NCI-H146 treated with DMSO at 0.1 percent for 48 hours (cell line): ENCODE data around the gene SCYL2.
"Not testable (repeated sequence)": the region's sequence is repeated elsewhere in the genome, so short reads cannot be mapped to it uniquely, and the experiment has no call there.

Source experiments
- DNase-seq: peaks from one replicate; lab custom pipeline; 2025; ENCODE audit not compliant: unreplicated experiment; lab: John Stamatoyannopoulos, UW

The SCYL2 gene

DNA sequence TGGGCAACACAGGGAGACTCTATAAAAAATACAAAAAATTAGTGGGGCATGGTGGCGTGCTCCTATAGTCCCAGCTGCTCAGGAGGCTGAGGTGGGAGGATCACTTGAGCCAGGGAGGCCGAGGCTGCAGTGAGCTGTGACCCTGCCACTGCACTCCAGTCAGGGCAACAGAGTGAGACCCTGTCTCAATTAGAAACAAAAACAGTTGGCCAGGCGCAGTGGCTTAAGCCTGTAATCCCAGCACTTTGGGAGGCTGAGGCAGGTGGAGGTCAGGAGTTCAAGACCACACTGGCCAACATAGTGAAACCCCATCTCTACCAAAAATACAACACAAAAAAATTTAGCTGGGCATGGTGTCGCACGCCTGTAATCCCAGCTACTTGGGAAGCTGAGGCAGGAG, 1.9 kb upstream of the SCYL2 start:
- DNase-seq: not testable (repeated sequence)

DNA sequence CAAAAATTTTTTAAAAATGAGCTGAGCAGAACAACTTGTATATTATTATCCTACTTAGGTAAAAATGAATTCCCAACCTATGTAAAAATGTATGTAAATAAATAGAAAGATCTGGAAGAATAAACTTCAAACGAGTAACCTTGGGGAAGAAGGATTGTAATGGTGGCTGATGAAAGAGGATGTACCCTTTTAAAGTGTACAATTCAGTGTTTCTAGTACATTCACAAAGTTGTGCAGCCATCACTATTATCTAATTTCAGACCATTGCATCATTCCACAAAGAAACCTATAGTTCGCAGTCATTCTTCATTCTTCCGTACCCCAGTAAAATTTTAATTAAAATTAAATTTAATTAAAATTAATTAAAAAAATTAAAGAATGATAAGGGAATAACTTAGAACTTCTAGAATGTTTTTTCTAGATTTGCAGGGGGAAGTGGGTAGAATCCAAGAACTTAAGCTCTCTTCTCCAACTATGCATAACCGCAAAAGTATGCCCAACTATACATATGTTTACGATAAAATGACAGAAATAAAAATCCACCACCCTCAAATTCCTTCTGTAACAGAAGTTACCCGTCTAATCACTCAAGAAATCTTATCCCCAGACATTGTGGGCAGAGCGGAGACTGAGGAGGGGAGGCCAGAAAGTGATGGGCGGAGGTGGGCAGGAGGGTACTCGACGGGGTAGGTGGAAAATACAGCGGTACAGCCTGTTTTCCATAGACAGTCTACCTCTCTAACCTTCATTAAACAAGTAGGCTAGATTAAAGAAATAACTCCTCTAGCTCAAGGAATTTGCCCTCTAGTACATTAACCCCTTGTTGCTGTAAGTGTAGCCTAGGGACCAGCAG, 1.0 kb upstream of the SCYL2 start:
- no peak for DNase-seq

DNA sequence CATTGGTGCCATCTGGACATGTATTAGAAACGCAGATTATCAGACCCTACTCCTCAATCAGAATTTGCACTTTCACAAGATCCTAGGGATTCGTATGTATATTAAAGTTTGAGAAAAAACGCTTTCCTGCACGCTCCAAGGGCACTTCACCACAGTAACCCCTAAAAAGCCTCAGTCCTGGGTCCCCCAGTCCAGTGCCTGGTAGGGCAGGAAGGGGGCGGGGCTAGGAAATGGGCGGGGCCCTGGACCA, 467 bp upstream of the SCYL2 start:
- DNase-seq: no peak

DNA sequence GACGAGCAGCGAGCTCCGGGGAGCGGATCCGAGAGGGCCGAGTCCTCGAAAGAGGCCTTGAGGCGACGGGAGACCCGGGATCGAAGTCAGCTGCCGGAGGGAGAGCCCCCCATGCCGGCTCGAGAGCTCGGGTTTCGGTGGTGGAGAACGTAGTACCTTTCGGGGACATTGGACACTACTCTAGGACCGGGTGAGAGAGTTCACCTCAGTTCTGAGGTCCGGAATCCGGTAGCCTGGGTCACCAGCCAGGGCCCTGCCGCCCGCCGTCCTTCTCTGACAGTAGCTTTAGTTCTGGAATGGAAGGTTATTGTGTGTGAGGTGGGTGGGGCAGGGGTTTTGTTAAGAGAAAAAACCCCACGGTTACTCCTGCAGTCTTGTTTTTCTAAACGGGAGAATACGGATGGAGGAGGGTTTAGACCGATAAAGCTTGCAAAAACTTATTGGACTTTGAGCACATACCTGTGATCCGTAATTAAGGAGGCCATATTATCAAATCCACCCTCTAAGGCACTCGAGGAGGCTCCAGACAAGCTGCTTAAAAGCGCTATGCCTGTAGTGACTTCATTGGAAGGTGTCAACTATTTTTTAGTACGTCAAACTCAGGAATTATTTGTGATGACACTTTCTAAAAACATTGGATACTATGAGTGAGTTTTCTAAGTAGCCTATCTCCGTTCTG, 765 bp downstream of the SCYL2 start:
- DNase-seq: no peak

DNA sequence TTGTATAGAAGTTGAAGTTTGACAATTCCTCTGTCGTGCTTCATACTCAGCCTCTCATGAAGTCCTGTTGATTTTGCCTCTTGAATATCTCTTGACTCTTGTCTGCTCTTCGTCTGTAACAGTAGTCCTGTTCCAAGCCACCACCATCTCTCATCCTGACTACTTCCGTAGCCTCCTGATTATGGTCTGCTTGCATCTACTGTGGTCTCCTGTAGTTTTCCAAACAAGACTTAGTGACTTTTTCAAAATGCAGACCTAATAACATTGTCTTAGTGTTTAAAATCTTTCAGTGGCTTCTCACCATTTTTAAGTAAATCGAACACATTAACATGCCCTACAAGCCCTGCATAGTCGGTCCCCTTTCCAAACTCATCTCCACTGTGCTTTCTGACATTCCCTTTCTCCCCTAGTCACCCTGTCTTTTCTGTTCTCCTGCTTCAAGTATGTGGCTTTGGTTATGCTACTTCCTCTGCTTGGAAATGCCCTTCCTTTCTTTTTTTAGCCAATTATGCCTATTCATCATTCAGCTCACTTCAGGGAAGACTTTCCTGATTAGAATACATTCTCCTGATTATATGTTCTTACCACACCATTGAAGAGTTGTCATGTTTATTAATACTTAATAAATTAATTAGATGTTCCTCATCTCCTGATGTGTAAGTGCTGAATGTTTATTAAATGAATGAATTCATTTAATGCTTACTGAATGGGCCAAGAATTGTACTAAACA, 2.0 kb downstream of the SCYL2 start:
- DNase-seq: no peak

DNA sequence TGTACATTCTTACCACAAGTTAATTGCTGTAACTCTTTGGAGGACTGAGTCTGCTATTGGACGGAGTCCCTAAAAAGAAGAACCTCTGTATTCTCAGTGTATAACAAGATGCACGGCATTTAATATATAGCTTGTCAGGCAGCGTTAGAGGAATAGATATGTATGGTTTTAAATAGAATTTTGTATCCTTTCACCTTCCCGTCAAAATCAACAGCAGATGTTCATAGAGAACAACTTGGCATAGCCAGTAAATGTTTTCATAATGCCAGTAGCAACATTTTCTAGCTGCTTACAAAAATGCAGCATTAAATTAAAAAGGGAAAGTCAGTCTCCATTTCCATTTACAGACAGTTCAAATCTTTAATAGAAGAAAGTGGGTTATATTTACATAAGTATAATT, 6.8 kb downstream of the SCYL2 start:
- DNase-seq: no peak

DNA sequence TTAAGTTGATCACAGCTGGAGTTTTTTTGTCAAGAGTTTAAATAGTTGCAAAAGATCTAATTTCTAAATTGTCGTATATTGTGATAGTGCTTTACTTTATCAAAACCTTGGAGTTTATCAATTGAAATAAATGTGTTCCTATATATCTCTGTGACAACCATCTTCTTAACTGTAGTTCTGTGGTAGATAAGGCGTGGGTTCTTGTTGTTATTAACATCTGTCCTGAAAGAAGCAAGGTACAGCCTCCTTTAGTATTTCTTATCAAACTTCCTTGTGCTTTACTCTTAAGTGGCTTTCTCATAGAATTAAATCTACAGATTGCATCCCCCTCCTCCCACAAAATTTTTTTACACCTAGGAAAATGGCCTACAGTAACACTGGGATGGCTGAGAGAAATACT, 7.3 kb downstream of the SCYL2 start:
- no peak for DNase-seq

DNA sequence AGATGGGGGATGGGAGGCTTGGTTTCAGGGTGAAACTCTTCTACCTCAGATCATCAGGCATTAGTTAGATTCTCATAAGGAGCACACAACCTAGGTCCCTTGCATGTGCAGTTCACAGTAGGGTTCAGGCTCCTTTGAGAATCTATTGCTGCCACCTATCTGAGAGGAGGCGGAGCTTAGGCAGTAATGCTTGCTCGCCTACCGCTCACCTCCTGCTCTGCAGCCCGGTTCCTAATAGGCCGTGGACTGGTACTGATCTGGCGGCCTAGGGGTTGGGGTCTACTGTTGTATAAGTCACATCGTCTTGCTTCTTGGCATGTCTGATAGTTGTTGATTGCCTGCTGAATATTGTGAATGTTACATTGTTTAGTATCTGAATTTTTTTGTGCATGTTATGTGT, 12.2 kb downstream of the SCYL2 start:
- no peak for DNase-seq

DNA sequence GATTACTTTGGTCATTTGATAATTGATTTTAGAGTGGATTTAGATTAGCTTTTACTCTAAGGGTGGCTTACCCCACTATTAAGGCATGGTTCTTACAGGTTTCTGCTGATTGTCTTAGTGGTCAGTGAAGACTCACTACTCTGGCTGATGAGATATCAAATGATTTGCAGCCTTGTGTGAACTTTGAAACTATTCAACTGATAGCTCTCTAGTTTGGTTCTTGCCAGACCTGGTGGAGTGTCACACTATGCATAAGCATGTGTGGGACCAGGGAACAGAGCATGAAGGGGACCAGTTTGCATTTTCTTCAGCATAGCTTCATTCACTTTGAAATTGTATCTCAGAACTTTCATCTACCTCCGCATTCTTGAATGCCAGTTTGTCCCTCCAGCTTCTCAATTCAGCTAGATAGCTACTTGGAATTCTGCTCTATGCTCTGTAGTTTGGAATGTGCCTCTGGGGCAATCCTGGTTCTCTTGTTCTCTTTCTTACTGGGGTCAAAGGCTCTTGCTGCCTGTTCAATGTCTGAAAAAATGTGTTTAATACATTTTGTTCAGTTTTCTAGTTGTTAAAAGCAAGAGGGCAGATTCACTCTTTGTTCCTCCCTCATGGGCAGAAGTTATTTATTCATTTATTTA, 12.7 kb downstream of the SCYL2 start:
- DNase-seq: no peak

DNA sequence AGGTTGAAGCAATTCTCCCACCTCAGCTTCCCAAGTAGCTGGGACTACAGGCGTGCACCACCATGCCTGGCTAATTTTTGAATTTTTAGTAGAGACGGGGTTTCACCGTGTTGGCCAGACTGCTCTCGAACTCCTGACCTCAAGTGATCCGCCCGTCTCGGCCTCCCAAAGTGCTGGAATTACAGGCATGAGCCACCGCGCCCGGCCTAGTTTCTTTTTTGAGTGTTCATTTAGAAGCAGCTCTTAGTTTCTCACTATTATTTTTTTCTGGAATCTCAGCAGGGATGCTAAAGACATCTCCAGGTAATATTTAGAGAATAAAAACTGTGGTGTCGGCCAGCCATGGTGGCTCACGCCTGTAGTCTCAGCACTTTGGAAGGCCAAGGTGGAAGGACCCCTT, 17.6 kb downstream of the SCYL2 start:
- DNase-seq: not testable (repeated sequence)

DNA sequence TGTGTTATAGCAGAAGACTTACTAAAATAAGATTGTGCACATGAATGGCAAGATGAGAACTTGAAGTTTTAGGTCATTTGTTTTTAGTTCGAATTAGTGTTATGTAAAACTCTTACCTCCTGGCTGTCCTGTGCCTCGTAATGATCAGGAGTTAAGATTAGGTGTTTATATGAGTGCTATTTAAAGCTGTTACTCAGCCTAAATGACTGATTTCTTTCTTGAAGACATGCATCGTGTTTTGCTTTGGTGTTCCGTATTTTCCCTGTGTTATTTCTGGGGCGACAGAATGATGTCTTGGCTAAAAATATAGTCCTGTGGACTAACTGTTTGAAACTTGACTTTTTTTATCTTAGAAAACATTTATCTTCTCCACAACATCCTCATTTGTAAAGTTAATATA, 22.1 kb downstream of the SCYL2 start:
- no peak for DNase-seq

DNA sequence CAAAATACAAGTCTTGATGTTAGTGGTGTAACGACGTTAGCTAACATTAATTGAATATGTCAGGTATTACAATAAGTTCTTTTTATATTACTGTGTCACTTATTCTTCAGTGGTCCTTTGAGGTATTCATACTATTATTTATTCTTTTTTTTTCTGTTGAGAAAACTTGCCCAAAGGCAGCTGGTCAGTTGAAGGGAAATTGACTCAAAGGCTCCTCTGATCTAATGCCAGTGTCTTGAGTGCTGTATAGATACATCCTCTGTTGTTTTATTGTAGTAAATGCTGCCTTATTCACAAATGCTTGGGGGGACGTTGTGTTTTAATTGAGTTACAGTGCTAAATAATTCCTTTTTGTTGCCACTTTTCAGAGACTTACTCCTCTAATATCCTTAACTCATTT, 23.0 kb downstream of the SCYL2 start:
- DNase-seq: no peak

DNA sequence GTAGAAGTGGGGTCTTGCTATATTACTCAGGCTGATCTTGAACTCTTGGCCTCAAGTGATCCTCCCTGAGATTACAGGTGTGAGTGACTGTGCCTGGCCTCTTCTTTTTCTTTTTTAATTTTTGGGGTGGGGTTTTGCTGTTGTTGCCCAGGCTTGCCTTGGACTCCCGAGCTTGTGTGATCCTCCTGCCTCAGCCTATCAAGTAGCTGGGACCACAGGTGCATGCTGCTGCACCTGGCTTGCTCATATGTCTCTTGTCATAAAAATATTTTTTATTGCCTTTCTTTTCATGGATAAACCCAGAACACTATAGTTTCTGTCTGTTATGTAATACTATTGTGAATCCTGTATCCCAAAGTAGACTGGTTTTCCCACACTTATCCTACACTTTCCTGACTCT, 26.0 kb downstream of the SCYL2 start:
- no peak for DNase-seq

DNA sequence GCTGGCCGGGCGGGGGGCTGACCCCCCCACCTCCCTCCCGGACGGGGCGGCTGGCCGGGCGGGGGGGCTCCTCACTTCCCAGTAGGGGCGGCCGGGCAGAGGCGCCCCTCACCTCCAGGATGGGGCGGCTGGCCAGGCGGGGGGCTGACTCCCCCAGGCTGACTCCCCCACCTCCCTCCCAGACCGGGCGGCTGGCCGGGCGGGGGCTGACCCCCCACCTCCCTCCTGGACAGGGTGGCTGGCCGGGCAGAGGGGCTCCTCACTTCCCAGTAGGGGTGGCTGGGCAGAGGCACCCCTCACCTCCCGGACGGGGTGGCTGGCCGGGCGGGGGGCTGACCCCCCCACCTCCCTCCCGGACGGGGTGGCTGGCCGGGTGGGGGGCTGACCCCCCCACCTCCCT, 27.4 kb downstream of the SCYL2 start:
- DNase-seq: not testable (repeated sequence)

DNA sequence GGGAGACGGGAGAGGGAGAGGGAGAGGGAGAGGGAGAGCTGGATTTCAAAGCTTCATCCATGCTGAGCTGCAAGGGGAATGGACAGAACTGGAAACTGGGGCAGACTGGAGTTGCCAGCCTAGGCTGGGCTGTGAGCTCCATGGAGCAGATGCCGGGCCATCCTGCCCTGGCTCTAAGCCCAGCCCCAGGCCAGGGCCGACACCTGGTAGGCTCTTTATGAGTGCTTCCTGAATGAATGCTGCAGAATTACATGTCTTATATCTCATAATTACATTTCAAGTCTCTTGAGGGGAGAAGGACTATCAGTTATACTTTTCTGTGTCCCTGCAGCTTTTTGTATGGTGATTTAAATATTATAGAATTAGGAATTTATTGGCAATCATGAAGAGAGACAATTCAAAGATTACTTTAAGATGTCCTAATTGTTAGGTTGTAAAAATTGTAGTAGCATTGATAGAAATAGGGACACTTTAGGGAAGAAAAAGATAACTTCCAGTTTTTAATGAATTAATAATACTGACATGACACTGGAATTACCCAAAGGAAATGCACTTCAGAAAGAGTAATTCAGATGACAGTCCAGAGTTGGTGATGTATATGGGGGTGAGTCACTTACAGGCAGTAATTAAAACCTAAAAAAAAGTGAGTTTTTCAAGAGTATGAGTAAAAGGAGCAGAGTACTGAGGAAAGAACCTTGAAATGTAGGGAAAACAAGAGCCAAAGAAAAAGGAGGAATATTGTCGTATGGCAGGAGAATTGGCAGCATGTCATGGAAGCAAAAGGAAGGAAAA, 29.0 kb downstream of the SCYL2 start:
- no peak for DNase-seq

DNA sequence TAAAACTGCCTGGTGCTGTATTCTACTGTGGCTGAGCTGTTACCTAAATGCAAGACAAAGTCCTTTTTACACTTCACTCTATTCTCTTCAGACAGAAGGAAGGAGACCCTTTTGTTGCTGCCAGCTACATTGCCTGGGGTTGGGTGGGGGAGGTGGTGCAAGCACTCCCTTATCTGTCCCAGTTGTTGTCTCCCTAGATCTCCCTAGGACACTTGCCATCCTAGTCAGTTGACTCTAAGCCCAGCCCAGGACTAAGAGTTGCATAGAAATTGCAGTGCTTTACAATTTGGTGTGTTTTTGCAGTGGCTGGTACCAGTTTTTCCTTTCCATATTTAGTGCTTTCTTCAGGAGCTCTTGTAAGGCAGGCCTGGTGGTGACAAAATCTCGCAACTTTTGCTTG, 35.1 kb downstream of the SCYL2 start:
- DNase-seq: no peak

DNA sequence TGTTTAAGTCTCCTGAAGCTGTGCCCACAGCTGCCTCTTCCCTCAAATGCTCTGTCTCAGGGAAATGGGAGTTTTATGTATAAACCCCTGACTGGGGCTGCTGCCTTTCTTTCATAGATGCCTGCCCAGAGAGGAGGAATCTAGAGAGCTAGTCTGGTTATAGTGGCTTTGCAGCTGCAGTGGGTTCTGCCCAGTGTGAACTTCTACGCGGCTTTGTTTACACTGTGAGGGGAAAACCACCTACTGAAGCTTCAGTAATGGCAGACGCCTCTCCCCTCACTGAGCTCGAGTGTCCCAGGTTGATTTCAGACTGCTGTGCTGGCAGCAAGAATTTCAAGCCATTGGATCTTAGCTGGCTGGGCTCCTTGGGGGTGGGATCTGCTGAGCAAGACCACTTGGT, 36.9 kb downstream of the SCYL2 start:
- DNase-seq: no peak

DNA sequence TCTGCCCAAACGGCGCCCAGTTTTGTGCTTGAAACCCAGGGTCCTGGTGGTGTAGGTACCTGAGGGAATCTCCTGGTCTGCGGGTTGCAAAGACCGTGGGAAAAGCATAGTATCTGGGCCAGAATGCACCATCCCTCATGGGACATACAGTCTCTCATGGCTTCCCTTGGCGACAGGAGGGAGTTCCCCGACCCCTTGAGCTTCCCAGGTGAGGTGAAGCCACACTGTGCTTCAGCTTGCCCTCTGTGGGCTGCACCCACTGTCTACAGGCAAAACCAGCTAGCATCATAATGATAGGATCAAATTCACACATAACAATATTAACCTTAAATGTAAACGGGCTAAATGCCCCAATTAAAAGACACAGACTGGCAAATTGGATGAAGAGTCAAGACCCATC, 37.4 kb downstream of the SCYL2 start:
- DNase-seq: not testable (repeated sequence)

DNA sequence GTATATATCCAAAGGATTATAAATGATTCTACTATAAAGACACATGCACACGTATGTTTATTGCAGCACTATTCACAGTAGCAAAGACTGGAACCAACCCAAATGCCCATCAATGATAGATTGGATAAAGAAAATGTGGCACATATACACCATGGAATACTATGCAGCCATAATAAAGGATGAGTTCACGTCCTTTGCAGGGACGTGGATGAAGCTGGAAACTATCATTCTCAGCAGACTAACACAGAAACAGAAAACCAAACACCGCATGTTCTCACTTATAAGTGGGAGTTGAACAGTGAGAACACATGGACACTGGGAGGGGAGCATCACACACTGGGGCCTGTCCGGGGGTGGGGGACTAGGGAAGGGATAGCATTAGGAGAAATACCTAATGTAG, 41.2 kb downstream of the SCYL2 start:
- not testable (repeated sequence) for DNase-seq

DNA sequence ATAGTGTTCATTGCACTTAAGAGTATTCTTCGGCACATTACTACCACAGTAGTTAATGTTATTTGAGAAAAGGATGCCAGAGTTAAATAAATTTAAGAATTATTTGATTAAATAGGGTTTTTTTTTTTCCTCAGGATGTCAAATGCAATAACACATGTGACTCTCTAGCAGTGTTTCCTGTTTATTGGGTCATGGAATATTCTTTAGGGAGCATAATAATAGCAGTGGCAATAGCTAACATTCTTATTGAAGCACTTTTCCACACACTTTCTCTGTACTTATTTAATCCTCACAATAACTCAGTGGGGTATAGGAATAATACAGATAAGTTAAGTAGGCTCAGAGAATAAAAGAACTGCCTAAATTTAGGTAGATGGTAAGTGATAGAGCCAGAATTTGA, 44.3 kb downstream of the SCYL2 start:
- no peak for DNase-seq

DNA sequence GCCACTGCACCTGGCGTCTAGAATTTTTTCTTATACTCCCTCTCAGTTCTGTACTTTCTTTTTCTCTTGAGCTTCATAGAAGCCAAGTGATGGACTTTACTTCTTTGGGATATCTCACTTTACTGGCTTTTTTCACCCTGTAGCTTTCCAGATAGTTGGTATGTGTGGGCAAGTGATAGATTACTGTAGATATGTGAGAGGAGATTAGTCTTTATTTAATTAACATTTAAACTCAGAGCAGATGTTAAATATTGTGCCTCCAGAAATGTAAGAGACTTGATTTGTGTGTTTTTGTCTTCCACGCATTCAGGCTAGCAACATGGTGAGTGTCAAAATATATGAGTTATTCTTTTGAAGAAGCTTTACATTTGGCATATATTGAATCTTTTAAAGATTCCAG, 50.4 kb downstream of the SCYL2 start:
- DNase-seq: no peak
